HL-60 (cell line): ENCODE data around the gene PCNX2.

ENCODE experiments used
- POLR2AphosphoS5 ChIP-seq: IDR thresholded peaks from 2 replicates; pipeline ENCODE4 v1.6.1; 2012; ENCODE audit warnings: low read depth
- SPI1 ChIP-seq: IDR thresholded peaks from 2 replicates; pipeline ENCODE4 v1.6.1; 2012; ENCODE audit warnings: low read depth, mild to moderate bottlenecking, borderline replicate concordance
- TF ChIP-seq, protein P1 (sequence below): IDR thresholded peaks from one replicate; pipeline ENCODE4 v1.5.1; 2011; ENCODE audit warnings: low read length, control low read depth, inconsistent platforms; ENCODE audit not compliant: insufficient read depth
- TF ChIP-seq, protein P2 (sequence below): IDR thresholded peaks from 2 replicates; pipeline ENCODE4 v1.6.1; 2012; ENCODE audit warnings: low read depth; ENCODE audit not compliant: insufficient replicate concordance

DNA sequence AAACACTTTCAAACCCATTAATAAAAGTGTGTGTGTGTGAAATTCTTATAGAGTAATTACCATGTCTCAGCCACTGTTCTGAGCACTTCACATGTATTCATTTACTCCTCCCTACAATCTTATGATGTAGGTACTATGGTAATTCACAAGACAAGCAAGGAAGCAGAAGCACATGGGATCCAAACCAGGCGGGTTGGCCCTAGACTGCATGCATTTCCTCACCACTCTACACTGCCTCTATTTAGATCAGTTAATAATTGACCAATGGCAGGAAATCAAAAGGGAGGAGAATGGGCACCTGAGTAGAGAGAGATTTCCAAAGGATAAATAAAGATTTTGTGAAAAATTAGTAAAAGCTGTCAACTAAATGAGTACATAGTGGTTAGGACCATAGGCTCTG lies 47.7 kb upstream of the PCNX2 start:
- TF ChIP-seq, protein P1, sequence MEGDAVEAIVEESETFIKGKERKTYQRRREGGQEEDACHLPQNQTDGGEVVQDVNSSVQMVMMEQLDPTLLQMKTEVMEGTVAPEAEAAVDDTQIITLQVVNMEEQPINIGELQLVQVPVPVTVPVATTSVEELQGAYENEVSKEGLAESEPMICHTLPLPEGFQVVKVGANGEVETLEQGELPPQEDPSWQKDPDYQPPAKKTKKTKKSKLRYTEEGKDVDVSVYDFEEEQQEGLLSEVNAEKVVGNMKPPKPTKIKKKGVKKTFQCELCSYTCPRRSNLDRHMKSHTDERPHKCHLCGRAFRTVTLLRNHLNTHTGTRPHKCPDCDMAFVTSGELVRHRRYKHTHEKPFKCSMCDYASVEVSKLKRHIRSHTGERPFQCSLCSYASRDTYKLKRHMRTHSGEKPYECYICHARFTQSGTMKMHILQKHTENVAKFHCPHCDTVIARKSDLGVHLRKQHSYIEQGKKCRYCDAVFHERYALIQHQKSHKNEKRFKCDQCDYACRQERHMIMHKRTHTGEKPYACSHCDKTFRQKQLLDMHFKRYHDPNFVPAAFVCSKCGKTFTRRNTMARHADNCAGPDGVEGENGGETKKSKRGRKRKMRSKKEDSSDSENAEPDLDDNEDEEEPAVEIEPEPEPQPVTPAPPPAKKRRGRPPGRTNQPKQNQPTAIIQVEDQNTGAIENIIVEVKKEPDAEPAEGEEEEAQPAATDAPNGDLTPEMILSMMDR = no peak
- no peak for TF ChIP-seq SPI1
- no peak for TF ChIP-seq POLR2AphosphoS5
- TF ChIP-seq, protein P2, sequence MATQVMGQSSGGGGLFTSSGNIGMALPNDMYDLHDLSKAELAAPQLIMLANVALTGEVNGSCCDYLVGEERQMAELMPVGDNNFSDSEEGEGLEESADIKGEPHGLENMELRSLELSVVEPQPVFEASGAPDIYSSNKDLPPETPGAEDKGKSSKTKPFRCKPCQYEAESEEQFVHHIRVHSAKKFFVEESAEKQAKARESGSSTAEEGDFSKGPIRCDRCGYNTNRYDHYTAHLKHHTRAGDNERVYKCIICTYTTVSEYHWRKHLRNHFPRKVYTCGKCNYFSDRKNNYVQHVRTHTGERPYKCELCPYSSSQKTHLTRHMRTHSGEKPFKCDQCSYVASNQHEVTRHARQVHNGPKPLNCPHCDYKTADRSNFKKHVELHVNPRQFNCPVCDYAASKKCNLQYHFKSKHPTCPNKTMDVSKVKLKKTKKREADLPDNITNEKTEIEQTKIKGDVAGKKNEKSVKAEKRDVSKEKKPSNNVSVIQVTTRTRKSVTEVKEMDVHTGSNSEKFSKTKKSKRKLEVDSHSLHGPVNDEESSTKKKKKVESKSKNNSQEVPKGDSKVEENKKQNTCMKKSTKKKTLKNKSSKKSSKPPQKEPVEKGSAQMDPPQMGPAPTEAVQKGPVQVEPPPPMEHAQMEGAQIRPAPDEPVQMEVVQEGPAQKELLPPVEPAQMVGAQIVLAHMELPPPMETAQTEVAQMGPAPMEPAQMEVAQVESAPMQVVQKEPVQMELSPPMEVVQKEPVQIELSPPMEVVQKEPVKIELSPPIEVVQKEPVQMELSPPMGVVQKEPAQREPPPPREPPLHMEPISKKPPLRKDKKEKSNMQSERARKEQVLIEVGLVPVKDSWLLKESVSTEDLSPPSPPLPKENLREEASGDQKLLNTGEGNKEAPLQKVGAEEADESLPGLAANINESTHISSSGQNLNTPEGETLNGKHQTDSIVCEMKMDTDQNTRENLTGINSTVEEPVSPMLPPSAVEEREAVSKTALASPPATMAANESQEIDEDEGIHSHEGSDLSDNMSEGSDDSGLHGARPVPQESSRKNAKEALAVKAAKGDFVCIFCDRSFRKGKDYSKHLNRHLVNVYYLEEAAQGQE = no peak
